ENCODE results near the gene CLCA2.

- TF ChIP-seq CTCF (IDR thresholded peaks at IDR 0.05) (no peak), EZH2 (IDR thresholded peaks at IDR 0.05; ENCODE audit: borderline replicate concordance, insufficient read depth, low read depth, low read length, poor library complexity, severe bottlenecking) (no peak)
Observed at GRCh38 chr1:86389307-86389706, 34.7 kb upstream of the CLCA2 start.

Measured in B cell (primary cell).